ENCODE results near the gene ABI3BP. TPM values are rescaled to one million over a fixed set of nuclear protein-coding genes. Genes with fewer than 3 reads are reported as not detected.

The ABI3BP gene
- polyA plus RNA-seq, 1 donor from 2014 or later = not detected

DNA sequence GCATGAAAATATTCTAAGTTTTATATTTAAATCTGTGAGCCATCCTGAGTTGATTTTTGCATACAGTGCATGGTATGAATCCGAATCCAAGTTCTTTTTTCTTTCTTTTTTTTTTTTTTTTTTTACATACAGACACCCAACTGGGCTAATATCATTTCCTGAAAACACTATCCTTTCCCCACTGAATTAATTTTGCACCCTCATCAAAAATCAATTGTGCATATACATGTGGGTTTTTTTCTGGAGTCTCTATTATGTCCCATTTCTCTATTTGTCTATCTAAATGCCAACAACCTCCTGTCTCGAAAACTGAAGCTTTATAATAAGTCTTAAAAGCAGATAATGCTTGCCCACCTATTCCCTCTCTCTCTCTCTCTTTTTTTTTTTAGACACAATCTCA is 5.9 kb upstream of the ABI3BP start:
- H3K27me3 Mint-ChIP-seq = no peaks in the 10 kb centered on the region
- no peaks in the 10 kb centered on the region for H3K4me1 Mint-ChIP-seq
- no peak overlapping the region for H3K4me3 Mint-ChIP-seq
- peaks cover 2 to 4% (median 3%) of the 10 kb centered on the region in 3 donors for H3K9me3 Mint-ChIP-seq
- H3K27ac Mint-ChIP-seq = no peak overlapping the region
- no peaks in the 10 kb centered on the region for H3K36me3 Mint-ChIP-seq

DNA sequence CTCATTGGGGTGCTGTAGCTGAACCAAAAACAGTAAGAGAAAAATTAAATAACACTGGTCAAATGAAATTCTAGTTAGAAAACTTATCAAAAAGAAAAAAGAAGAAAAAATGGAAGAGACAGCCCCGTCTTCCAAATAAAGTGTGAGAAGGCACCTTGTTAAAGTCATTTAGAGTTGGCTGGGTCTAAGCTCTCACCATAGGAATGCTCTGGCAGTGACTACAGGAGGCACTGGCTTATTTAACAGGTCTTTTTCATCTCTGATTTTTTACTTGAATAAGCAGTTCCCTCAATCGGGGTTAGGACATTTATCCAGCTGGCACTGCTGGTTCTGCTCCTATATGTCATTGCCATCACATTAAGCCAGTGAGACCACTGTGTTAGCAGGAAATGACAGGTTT is 1.6 kb upstream of the ABI3BP start:
- H3K36me3 Mint-ChIP-seq = no peaks in the 10 kb centered on the region
- H3K4me3 Mint-ChIP-seq = no peak overlapping the region
- H3K9me3 Mint-ChIP-seq = peaks cover 0 to 3% (median 0%) of the 10 kb centered on the region in 3 donors
- no peaks in the 10 kb centered on the region for H3K4me1 Mint-ChIP-seq
- H3K27me3 Mint-ChIP-seq = no peaks in the 10 kb centered on the region
- H3K27ac Mint-ChIP-seq = no peak overlapping the region

DNA sequence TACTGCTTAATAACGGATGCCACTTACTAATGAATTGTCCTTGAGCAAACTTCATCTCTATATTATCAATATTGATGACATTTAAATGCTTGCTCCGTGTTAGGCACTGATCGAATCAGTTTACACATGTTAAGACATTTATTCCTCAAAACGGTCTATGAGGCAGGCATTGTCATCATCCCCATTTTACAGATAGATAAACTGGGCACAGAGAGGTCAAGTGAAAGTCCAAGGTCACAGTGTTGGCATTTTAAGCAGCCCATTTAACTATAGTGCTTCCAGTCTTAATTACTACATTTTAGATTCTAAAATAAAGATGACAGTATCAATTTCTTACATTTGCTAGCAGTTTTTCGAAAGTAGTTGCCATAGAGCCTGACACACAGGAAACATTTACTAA is 966 bp upstream of the ABI3BP start:
- Mint-ChIP-seq H3K27ac (no peak overlapping the region), H3K4me1 (no peaks in the 10 kb centered on the region), H3K9me3 (peaks cover 0 to 3% (median 0%) of the 10 kb centered on the region in 3 donors), H3K4me3 (no peak overlapping the region), H3K36me3 (no peaks in the 10 kb centered on the region), H3K27me3 (no peaks in the 10 kb centered on the region)

DNA sequence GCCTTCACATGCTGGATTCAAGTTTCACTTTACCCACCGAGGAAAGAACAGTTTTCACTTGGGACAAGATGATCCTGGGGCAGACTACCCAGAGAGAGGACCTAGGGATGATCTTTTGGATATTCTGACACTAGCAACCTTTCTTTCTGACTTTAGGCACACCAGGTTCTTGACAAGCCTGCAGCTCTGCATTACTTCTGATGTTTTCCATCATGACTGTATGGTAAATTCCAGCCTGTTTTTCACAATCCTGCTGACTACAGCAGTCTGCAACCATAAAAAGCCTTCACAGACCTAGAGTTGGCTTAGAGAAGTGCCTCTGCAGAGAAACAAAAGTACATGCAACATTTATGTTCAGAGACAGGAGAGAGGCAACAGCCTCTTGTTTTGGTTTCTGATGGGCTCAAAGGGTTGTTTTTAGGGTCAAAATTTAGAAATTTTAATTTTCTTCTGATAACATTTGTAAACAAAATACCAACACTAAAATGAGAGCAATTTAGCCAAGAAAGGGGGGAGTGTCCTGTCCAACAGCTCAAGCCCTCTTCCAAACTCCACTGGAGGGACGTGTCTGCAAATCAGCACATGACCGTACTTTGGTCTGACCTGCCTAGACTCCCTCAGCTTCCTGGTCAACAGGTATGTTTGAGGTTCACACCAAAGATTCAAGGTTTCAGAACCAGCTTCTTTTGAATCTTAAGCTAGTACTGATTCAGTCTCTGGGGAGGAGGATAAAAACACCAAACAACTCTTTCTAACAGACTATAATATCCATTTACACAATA is 799 bp downstream of the ABI3BP start:
- Mint-ChIP-seq H3K27me3 (peaks cover 2% of the 10 kb centered on the region), H3K36me3 (no peaks in the 10 kb centered on the region), H3K9me3 (no peaks in the 10 kb centered on the region), H3K4me3 (no peak overlapping the region), H3K4me1 (no peaks in the 10 kb centered on the region), H3K27ac (no peak overlapping the region)

DNA sequence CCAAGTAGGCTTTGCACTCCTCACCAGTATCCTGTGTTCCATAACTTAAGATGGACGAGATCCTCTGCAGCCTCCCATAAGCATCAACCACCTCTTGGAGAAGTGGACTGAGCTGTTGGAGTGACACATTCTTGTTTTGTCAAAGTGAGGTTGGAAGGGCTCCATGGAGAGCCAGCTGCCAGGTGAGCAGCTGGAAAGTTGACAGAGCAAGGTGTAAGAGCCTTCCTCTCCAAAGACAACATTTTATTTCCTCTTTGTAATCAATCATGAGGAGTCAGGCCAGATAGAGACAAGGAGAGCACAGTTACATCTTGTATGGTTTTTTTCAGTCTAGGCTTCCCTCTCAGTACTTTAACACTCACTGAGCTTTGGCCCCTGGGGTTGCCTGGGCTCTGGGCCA is 5.1 kb downstream of the ABI3BP start:
- H3K4me1 Mint-ChIP-seq = no peaks in the 10 kb centered on the region

DNA sequence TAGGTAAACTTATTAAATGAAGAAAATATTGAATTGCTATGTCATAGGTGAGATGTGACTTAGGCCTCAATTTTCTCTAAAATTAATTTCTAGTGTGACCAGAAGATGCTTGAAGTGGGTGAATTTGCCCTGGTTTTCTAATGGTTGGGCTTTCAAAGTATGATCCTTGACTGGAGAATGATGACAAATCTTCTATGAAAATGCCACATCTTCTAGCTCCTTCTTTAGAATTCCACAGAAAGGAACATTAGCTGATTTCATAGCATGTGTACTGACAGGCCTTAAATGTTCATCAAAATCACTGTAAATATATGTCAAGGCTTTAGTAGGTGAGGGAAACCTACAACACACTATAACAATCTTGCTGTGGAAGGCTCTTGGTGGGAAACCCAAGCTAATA is 8.9 kb downstream of the ABI3BP start:
- no peak overlapping the region for H3K4me3 Mint-ChIP-seq
- H3K27ac Mint-ChIP-seq = no peak overlapping the region
- no peaks in the 10 kb centered on the region for H3K9me3 Mint-ChIP-seq
- H3K4me1 Mint-ChIP-seq = peaks cover 0 to 1% (median 0%) of the 10 kb centered on the region in 3 donors
- H3K36me3 Mint-ChIP-seq = no peaks in the 10 kb centered on the region
- H3K27me3 Mint-ChIP-seq = peaks cover 4% of the 10 kb centered on the region

More for the DNA sequence above, 5.1 kb downstream of the ABI3BP start:
- Mint-ChIP-seq H3K9me3 (no peaks in the 10 kb centered on the region), H3K36me3 (no peaks in the 10 kb centered on the region), H3K4me3 (no peak overlapping the region), H3K27ac (no peak overlapping the region), H3K27me3 (peaks cover 2% of the 10 kb centered on the region)

DNA sequence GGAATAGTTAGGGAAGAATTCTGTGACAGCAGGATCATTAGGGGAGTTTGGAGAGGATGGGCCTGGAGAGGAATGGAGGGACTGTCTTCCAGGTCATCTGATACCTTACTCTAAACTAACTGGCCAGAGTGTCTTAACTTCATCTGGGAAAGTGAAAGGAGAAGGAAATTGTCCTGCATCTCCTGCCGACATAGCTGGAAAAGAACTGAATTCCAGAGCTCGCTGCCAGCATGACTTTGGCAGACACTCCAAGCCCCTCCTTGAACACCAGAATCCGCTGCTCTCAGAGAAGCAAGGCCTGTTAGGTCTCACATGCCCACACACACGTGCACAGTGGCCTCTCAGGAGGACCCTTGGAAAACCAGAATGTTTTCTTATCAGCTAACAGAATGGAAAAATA is 10.5 kb downstream of the ABI3BP start:
- peaks cover 0 to 1% (median 0%) of the 10 kb centered on the region in 3 donors for H3K4me1 Mint-ChIP-seq
- no peaks in the 10 kb centered on the region for H3K9me3 Mint-ChIP-seq
- no peak overlapping the region for H3K27ac Mint-ChIP-seq
- peaks cover 1% of the 10 kb centered on the region for H3K27me3 Mint-ChIP-seq
- peaks cover 1% of the 10 kb centered on the region for H3K36me3 Mint-ChIP-seq
- H3K4me3 Mint-ChIP-seq = no peak overlapping the region

DNA sequence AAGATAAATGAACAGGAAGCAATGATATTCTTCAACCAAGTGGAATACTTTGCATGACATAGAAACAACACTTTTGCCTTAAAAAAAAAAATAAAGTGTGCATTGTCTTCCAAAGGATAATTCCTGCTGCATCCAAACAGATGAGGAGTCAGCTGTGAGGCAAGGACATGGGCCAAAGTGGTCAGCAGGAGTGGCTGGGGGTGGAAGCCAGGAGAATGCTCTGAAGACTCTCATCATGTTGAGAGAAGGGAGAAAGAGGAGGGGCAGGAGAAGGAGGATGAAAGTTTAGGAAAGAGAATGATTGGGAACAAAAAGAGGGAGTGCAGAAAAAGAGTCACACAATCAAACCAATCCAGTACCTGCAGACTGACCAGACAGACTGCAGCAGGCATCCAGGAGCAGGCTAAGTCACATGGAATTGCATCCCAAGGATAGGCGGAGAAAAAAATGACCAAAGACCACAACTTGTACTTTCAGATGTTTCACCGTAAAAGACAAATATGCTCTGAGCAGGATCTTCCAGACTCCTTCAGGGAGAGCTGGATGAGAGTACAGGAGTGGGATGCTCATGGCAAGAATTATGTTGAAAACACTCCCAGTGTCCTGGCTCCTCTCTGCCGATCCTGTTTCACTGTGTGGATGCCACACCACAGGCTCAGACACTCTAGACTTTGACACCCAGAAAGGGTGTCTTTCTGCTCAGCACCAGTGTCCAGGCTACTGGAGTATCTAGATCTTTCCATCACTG is 11.9 kb downstream of the ABI3BP start:
- Mint-ChIP-seq H3K4me3 (no peak overlapping the region), H3K27ac (no peak overlapping the region)

DNA sequence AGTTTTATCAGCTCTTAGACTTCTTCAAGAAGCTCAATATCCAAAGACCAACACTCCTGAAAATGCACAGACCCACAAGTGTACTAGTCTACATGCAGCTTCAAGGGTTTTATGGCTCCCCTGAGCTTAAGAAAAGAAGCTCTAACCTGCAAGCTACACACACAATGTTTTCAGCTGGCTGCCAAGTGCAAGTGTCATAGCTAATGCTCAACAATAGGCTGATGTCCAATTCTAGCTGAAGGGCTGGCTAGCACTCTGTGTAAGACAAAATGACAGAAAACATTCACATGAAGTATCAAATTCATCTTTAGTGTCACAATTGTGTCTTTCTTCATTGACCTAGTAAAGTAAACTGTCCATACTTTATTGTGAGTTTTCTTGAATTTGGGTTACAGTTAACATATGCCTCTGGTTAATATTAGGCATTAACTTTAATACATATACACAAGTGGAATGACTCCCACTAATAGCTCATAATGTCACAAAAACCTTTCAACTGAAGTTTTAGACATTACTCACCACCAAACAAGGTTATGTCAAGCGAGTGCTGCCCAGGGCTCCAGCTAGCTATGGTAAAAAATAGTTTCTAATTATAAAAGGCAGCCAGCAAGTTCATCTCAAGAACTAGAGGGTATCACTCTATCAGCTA is 15.1 kb downstream of the ABI3BP start:
- H3K36me3 Mint-ChIP-seq = peaks cover 1% of the 10 kb centered on the region
- peak overlapping the region in 1 of 3 donors; percentile 48 for H3K27ac Mint-ChIP-seq
- no peak overlapping the region for H3K4me3 Mint-ChIP-seq
- H3K9me3 Mint-ChIP-seq = no peaks in the 10 kb centered on the region
- H3K27me3 Mint-ChIP-seq = peaks cover 1% of the 10 kb centered on the region
- H3K4me1 Mint-ChIP-seq = peaks cover 0 to 1% (median 0%) of the 10 kb centered on the region in 3 donors

More for the DNA sequence above, 11.9 kb downstream of the ABI3BP start:
- Mint-ChIP-seq H3K4me1 (peaks cover 0 to 1% (median 0%) of the 10 kb centered on the region in 3 donors), H3K9me3 (no peaks in the 10 kb centered on the region), H3K27me3 (peaks cover 1% of the 10 kb centered on the region), H3K36me3 (peaks cover 1% of the 10 kb centered on the region)

DNA sequence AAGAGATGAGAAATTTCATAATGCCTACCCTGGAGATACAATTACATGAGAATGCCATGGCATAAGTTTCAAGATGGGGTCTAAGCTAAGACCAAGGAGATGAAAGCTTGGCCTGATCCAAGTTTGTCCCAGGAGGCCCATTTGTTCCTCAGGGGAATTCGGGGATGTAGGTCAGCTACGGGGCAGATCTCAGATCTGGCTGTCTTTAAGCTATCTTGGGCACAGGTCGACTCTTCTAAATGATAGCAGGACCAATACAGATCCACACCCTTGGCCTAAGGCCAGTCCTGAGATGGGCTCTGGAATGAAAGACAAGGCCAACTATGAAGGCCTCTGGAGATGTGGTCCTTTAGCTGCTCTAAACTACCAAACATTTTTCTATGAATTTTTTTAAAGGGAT is 16.6 kb downstream of the ABI3BP start:
- no peaks in the 10 kb centered on the region for H3K9me3 Mint-ChIP-seq
- H3K27ac Mint-ChIP-seq = no peak overlapping the region
- H3K4me3 Mint-ChIP-seq = no peak overlapping the region
- H3K36me3 Mint-ChIP-seq = peaks cover 1% of the 10 kb centered on the region
- no peaks in the 10 kb centered on the region for H3K4me1 Mint-ChIP-seq
- peaks cover 1% of the 10 kb centered on the region for H3K27me3 Mint-ChIP-seq

DNA sequence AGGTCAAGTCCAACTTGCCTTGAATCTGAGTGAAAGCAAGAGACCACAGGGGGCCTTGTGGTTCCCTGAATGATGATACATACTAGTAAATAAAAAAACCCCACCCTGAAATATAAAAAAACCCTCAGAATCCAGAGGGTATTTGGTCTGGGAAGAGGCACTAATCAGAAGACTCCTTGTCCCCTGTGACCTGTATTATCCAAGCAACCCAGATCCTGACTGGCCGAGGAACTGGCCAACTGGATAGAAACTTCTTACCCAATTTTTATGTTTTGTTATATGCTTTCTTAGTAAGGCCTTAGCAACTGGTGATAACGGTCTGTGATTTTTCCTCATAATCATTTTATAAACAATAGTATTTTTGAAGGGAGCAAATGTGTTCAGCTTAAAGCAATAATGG is 17.5 kb downstream of the ABI3BP start:
- Mint-ChIP-seq H3K27ac (no peak overlapping the region), H3K4me1 (no peaks in the 10 kb centered on the region), H3K9me3 (no peaks in the 10 kb centered on the region), H3K27me3 (peaks cover 1% of the 10 kb centered on the region), H3K4me3 (no peak overlapping the region), H3K36me3 (peaks cover 1% of the 10 kb centered on the region)

DNA sequence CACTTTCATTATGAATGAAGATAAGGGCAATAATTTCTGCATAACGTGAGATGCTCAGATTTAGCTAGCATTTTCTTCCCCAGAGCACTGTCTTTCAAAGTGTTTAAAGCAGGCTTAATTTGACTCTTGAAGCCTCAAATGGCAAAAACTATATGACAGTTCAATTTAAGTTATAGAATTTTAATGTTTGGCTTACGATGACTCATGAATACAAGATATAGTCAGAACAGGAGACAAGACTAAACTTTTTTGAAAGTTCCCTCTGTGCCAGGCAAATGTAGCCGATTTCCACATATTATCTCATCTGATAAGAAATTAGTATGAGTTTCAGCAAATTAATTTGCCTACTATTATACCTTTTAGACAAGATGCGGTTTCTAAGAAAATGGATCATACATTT is 19.6 kb downstream of the ABI3BP start:
- peaks cover 3% of the 10 kb centered on the region for H3K27me3 Mint-ChIP-seq
- H3K36me3 Mint-ChIP-seq = no peaks in the 10 kb centered on the region
- no peaks in the 10 kb centered on the region for H3K4me1 Mint-ChIP-seq
- H3K9me3 Mint-ChIP-seq = peaks cover 0 to 2% (median 0%) of the 10 kb centered on the region in 3 donors
- H3K27ac Mint-ChIP-seq = no peak overlapping the region
- H3K4me3 Mint-ChIP-seq = no peak overlapping the region

DNA sequence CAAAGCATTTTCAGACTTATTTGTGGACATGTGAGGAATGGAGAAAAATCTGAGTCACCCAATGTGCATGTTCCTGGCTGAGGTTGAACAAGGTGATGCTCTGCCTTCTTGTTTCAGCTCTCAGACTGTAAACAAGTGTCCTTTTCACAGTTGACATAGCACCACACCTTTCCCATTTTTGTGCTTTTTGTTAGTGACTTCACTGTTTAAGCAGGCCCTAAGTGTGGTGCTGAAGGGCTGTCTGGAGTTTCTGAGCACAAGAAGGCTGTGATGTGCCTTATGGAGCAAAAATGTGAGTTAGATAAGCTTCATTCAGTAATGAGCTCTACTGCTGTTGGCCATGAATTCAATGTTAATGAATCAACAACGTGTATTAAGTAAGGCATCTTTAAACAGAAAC is 20.4 kb downstream of the ABI3BP start:
- Mint-ChIP-seq H3K4me3 (no peak overlapping the region), H3K4me1 (no peaks in the 10 kb centered on the region), H3K27me3 (peaks cover 3% of the 10 kb centered on the region), H3K36me3 (no peaks in the 10 kb centered on the region), H3K27ac (no peak overlapping the region), H3K9me3 (peaks cover 0 to 2% (median 0%) of the 10 kb centered on the region in 3 donors)

DNA sequence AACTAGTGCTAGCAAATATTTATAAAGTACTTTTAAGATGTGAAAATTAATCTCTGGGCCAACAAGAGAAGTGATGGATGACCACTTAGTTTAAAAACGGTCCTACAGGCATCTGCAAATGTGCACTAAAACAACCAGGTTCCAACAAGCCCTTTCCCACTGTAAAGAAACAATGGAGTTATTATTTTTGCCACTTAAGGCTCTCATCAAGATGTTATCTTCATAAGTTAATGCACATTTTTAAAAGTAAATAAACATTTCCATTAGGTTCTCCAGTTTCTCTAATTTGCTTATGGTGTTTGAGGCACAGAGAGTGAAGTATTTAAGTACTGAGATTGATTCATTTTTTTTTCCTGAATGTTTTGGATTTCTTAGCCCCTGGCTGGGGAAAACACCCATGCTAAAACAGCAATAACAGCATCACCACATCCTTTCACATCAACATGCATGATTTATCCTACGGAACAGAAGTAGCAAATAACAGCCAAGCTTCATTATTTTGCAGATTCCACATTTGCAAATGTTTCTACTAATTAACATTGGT is 20.8 kb downstream of the ABI3BP start:
- Mint-ChIP-seq H3K36me3 (no peaks in the 10 kb centered on the region), H3K4me3 (no peak overlapping the region), H3K27me3 (peaks cover 3% of the 10 kb centered on the region), H3K9me3 (peaks cover 0 to 2% (median 0%) of the 10 kb centered on the region in 3 donors), H3K4me1 (no peaks in the 10 kb centered on the region), H3K27ac (no peak overlapping the region)

DNA sequence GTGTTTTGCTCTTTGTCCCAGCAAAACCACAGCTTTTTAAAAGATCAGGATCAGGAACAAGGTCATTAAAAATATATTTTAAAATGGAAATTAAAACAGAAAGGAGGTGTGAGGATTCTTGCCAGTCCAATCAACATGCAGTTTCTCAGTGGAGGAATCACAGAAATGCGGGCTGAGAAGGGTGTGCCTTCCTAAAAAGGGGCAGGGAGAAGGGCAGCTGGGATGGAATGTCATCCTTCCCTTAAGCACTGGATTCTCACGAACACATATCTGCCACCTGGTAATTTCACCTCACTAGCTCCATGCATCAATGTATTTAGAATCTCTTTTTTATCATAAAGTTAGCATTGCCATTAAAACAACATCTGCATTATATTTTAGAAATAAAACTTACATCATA is 21.4 kb downstream of the ABI3BP start:
- Mint-ChIP-seq H3K27ac (no peak overlapping the region), H3K4me1 (no peaks in the 10 kb centered on the region), H3K9me3 (peaks cover 0 to 2% (median 0%) of the 10 kb centered on the region in 3 donors), H3K27me3 (peaks cover 3% of the 10 kb centered on the region), H3K4me3 (no peak overlapping the region), H3K36me3 (no peaks in the 10 kb centered on the region)

Measured in IgD-negative memory B cell (primary cell).